Measurements from ENCODE around the gene C18orf63. TPM values are rescaled to one million over a fixed set of nuclear protein-coding genes. Genes with fewer than 3 reads are reported as not detected.

The C18orf63 gene
- total and polyA plus RNA-seq, 2 donors = under 0.01 to 0.09 TPM

GRCh38 chr18:74333091-74333490 is 17.5 kb downstream of the C18orf63 start:
- H3K27ac ChIP-seq (ENCODE audit: low read depth in 1 of 2, low read length in 1 of 2) = no peak overlapping the region

GRCh38 chr18:74334242-74334893 is 18.7 kb downstream of the C18orf63 start:
- H3K27ac ChIP-seq (ENCODE audit: low read depth in 1 of 2, low read length in 1 of 2) = no peak overlapping the region
- no peak for DNase-seq (ENCODE audit: low read depth in 6 of 9, low spot score in 9 of 9)
- H3K4me1 ChIP-seq (ENCODE audit: control insufficient read depth in 2 of 2, insufficient read depth in 2 of 2, low read length in 2 of 2) = no peaks in the 10 kb centered on the region
- no peaks in the 10 kb centered on the region for H3K27me3 ChIP-seq (ENCODE audit: control insufficient read depth in 2 of 2, insufficient read depth in 1 of 2, low read length in 1 of 2)
- no peak overlapping the region for H3K4me3 ChIP-seq (ENCODE audit: low read length in 2 of 2)
- no peaks in the 10 kb centered on the region for H3K9me3 ChIP-seq (ENCODE audit: control insufficient read depth in 2 of 2, insufficient read depth in 1 of 2, low read length in 1 of 2)
- no peaks in the 10 kb centered on the region for H3K36me3 ChIP-seq (ENCODE audit: control insufficient read depth in 2 of 2, insufficient read depth in 2 of 2, low read length in 1 of 2)

More at GRCh38 chr18:74333091-74333490, 17.5 kb downstream of the C18orf63 start:
- no peak for DNase-seq (ENCODE audit: low read depth in 6 of 9, low spot score in 9 of 9)
- Histone ChIP-seq H3K36me3 (ENCODE audit: control insufficient read depth in 2 of 2, insufficient read depth in 2 of 2, low read length in 1 of 2) (no peaks in the 10 kb centered on the region), H3K4me3 (ENCODE audit: low read length in 2 of 2) (no peak overlapping the region), H3K27me3 (ENCODE audit: control insufficient read depth in 2 of 2, insufficient read depth in 1 of 2, low read length in 1 of 2) (no peaks in the 10 kb centered on the region), H3K4me1 (ENCODE audit: control insufficient read depth in 2 of 2, insufficient read depth in 2 of 2, low read length in 2 of 2) (no peaks in the 10 kb centered on the region), H3K9me3 (ENCODE audit: control insufficient read depth in 2 of 2, insufficient read depth in 1 of 2, low read length in 1 of 2) (no peaks in the 10 kb centered on the region)
- WGBS = 90% methylated on average over 1 of the region's 1 CpG

GRCh38 chr18:74336656-74337055 is 21.0 kb downstream of the C18orf63 start:
- Histone ChIP-seq H3K4me1 (ENCODE audit: control insufficient read depth in 2 of 2, insufficient read depth in 2 of 2, low read length in 2 of 2) (no peaks in the 10 kb centered on the region), H3K27ac (ENCODE audit: low read depth in 1 of 2, low read length in 1 of 2) (no peak overlapping the region), H3K36me3 (ENCODE audit: control insufficient read depth in 2 of 2, insufficient read depth in 2 of 2, low read length in 1 of 2) (no peaks in the 10 kb centered on the region), H3K4me3 (ENCODE audit: low read length in 2 of 2) (no peak overlapping the region), H3K27me3 (ENCODE audit: control insufficient read depth in 2 of 2, insufficient read depth in 1 of 2, low read length in 1 of 2) (no peaks in the 10 kb centered on the region), H3K9me3 (ENCODE audit: control insufficient read depth in 2 of 2, insufficient read depth in 1 of 2, low read length in 1 of 2) (no peaks in the 10 kb centered on the region)
- no peak for DNase-seq (ENCODE audit: low read depth in 6 of 9, low spot score in 9 of 9)

- Histone ChIP-seq H3K27me3 (ENCODE audit: control insufficient read depth in 2 of 2, insufficient read depth in 1 of 2, low read length in 1 of 2) (no peaks in the 10 kb centered on the region), H3K36me3 (ENCODE audit: control insufficient read depth in 2 of 2, insufficient read depth in 2 of 2, low read length in 1 of 2) (no peaks in the 10 kb centered on the region), H3K4me3 (ENCODE audit: low read length in 2 of 2) (no peak overlapping the region), H3K9me3 (ENCODE audit: control insufficient read depth in 2 of 2, insufficient read depth in 1 of 2, low read length in 1 of 2) (no peaks in the 10 kb centered on the region), H3K27ac (ENCODE audit: low read depth in 1 of 2, low read length in 1 of 2) (no peak overlapping the region), H3K4me1 (ENCODE audit: control insufficient read depth in 2 of 2, insufficient read depth in 2 of 2, low read length in 2 of 2) (no peaks in the 10 kb centered on the region)
- DNase-seq (ENCODE audit: low read depth in 6 of 9, low spot score in 9 of 9) = no peak
- WGBS = 97% methylated on average over 5 of the region's 5 CpGs
These were observed 21.7 kb downstream of the C18orf63 start for GRCh38 chr18:74337155-74337911.

- no peaks in the 10 kb centered on the region for H3K4me1 ChIP-seq (ENCODE audit: control insufficient read depth in 2 of 2, insufficient read depth in 2 of 2, low read length in 2 of 2)
- no peak overlapping the region for H3K27ac ChIP-seq (ENCODE audit: low read depth in 1 of 2, low read length in 1 of 2)
- H3K27me3 ChIP-seq (ENCODE audit: control insufficient read depth in 2 of 2, insufficient read depth in 1 of 2, low read length in 1 of 2) = no peaks in the 10 kb centered on the region
- H3K36me3 ChIP-seq (ENCODE audit: control insufficient read depth in 2 of 2, insufficient read depth in 2 of 2, low read length in 1 of 2) = no peaks in the 10 kb centered on the region
- H3K9me3 ChIP-seq (ENCODE audit: control insufficient read depth in 2 of 2, insufficient read depth in 1 of 2, low read length in 1 of 2) = no peaks in the 10 kb centered on the region
- H3K4me3 ChIP-seq (ENCODE audit: low read length in 2 of 2) = no peak overlapping the region
- DNase-seq (ENCODE audit: low read depth in 6 of 9, low spot score in 9 of 9) = no peak
- WGBS = 98% methylated on average over 1 of the region's 1 CpG
These were observed 22.3 kb downstream of the C18orf63 start for GRCh38 chr18:74337912-74338309.

- no peak overlapping the region for H3K27ac ChIP-seq (ENCODE audit: low read depth in 1 of 2, low read length in 1 of 2)
- no peaks in the 10 kb centered on the region for H3K9me3 ChIP-seq (ENCODE audit: control insufficient read depth in 2 of 2, insufficient read depth in 1 of 2, low read length in 1 of 2)
- H3K36me3 ChIP-seq (ENCODE audit: control insufficient read depth in 2 of 2, insufficient read depth in 2 of 2, low read length in 1 of 2) = no peaks in the 10 kb centered on the region
- no peak overlapping the region for H3K4me3 ChIP-seq (ENCODE audit: low read length in 2 of 2)
- H3K27me3 ChIP-seq (ENCODE audit: control insufficient read depth in 2 of 2, insufficient read depth in 1 of 2, low read length in 1 of 2) = no peaks in the 10 kb centered on the region
- 22% methylated on average over 4 of the region's 4 CpGs for WGBS
- no peaks in the 10 kb centered on the region for H3K4me1 ChIP-seq (ENCODE audit: control insufficient read depth in 2 of 2, insufficient read depth in 2 of 2, low read length in 2 of 2)
- DNase-seq (ENCODE audit: low read depth in 6 of 9, low spot score in 9 of 9) = peak; percentile 19 to 79 (median 51)
These were observed 26.9 kb downstream of the C18orf63 start for GRCh38 chr18:74342416-74343043.

- no peak overlapping the region for H3K27ac ChIP-seq (ENCODE audit: low read depth in 1 of 2, low read length in 1 of 2)
- DNase-seq (ENCODE audit: low read depth in 6 of 9, low spot score in 9 of 9) = no peak
- H3K4me3 ChIP-seq (ENCODE audit: low read length in 2 of 2) = no peak overlapping the region
- H3K36me3 ChIP-seq (ENCODE audit: control insufficient read depth in 2 of 2, insufficient read depth in 2 of 2, low read length in 1 of 2) = no peaks in the 10 kb centered on the region
- no peaks in the 10 kb centered on the region for H3K9me3 ChIP-seq (ENCODE audit: control insufficient read depth in 2 of 2, insufficient read depth in 1 of 2, low read length in 1 of 2)
- no peaks in the 10 kb centered on the region for H3K4me1 ChIP-seq (ENCODE audit: control insufficient read depth in 2 of 2, insufficient read depth in 2 of 2, low read length in 2 of 2)
- no peaks in the 10 kb centered on the region for H3K27me3 ChIP-seq (ENCODE audit: control insufficient read depth in 2 of 2, insufficient read depth in 1 of 2, low read length in 1 of 2)
These were observed 30.6 kb downstream of the C18orf63 start for GRCh38 chr18:74346206-74346605.

- H3K9me3 ChIP-seq (ENCODE audit: control insufficient read depth in 2 of 2, insufficient read depth in 1 of 2, low read length in 1 of 2) = no peaks in the 10 kb centered on the region
- H3K36me3 ChIP-seq (ENCODE audit: control insufficient read depth in 2 of 2, insufficient read depth in 2 of 2, low read length in 1 of 2) = no peaks in the 10 kb centered on the region
- DNase-seq (ENCODE audit: low read depth in 6 of 9, low spot score in 9 of 9) = no peak
- no peaks in the 10 kb centered on the region for H3K27me3 ChIP-seq (ENCODE audit: control insufficient read depth in 2 of 2, insufficient read depth in 1 of 2, low read length in 1 of 2)
- no peak overlapping the region for H3K4me3 ChIP-seq (ENCODE audit: low read length in 2 of 2)
- WGBS = 93% methylated on average over 2 of the region's 2 CpGs
- H3K27ac ChIP-seq (ENCODE audit: low read depth in 1 of 2, low read length in 1 of 2) = no peak overlapping the region
- no peaks in the 10 kb centered on the region for H3K4me1 ChIP-seq (ENCODE audit: control insufficient read depth in 2 of 2, insufficient read depth in 2 of 2, low read length in 2 of 2)
These were observed 32.9 kb downstream of the C18orf63 start for GRCh38 chr18:74348581-74348980.

- 15% methylated on average over 1 of the region's 1 CpG for WGBS
- Histone ChIP-seq H3K27me3 (ENCODE audit: control insufficient read depth in 2 of 2, insufficient read depth in 1 of 2, low read length in 1 of 2) (no peaks in the 10 kb centered on the region), H3K9me3 (ENCODE audit: control insufficient read depth in 2 of 2, insufficient read depth in 1 of 2, low read length in 1 of 2) (no peaks in the 10 kb centered on the region), H3K36me3 (ENCODE audit: control insufficient read depth in 2 of 2, insufficient read depth in 2 of 2, low read length in 1 of 2) (no peaks in the 10 kb centered on the region), H3K4me1 (ENCODE audit: control insufficient read depth in 2 of 2, insufficient read depth in 2 of 2, low read length in 2 of 2) (no peaks in the 10 kb centered on the region), H3K27ac (ENCODE audit: low read depth in 1 of 2, low read length in 1 of 2) (no peak overlapping the region), H3K4me3 (ENCODE audit: low read length in 2 of 2) (no peak overlapping the region)
- DNase-seq (ENCODE audit: low read depth in 6 of 9, low spot score in 9 of 9) = no peak
These were observed 35.7 kb downstream of the C18orf63 start for GRCh38 chr18:74351354-74351753.
